ENCODE data around the gene CSNK2A1.

Gene CSNK2A1

DNA sequence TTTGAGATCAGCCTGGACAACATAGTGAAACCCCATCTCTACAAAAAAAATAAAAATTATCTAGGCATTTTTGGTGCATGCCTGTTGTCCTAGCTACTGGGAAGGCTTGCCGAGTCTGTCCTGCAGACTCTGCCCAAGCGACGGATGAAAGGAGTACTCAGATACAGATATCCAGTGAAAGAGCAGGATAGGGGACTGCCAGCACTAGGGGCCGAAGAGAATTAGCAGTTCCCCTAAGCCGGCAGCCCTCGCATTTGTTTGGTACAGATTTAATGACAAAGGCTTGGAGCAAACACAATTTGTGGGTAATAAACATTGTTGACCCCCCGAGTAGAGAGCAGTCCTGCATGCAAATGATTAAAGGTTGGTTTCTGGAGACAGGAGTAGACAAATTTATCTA, 75.8 kb downstream of the CSNK2A1 start:
- peaks cover 5 to 6% of the 10 kb centered on the region in 2 experiments for H3K4me1 ChIP-seq (ENCODE audit: control insufficient read depth in 1 of 2, insufficient read depth in 1 of 2, low read depth in 1 of 2, low read length in 1 of 2)
- H3K4me3 ChIP-seq (ENCODE audit: low read depth in 1 of 2, low read length in 1 of 2) = no peak overlapping the region
- no peaks in the 10 kb centered on the region for H3K36me3 ChIP-seq
- peaks cover 8% of the 10 kb centered on the region for H3K27me3 ChIP-seq
- no peaks in the 10 kb centered on the region for H3K9me3 ChIP-seq
- TF ChIP-seq, protein P1, sequence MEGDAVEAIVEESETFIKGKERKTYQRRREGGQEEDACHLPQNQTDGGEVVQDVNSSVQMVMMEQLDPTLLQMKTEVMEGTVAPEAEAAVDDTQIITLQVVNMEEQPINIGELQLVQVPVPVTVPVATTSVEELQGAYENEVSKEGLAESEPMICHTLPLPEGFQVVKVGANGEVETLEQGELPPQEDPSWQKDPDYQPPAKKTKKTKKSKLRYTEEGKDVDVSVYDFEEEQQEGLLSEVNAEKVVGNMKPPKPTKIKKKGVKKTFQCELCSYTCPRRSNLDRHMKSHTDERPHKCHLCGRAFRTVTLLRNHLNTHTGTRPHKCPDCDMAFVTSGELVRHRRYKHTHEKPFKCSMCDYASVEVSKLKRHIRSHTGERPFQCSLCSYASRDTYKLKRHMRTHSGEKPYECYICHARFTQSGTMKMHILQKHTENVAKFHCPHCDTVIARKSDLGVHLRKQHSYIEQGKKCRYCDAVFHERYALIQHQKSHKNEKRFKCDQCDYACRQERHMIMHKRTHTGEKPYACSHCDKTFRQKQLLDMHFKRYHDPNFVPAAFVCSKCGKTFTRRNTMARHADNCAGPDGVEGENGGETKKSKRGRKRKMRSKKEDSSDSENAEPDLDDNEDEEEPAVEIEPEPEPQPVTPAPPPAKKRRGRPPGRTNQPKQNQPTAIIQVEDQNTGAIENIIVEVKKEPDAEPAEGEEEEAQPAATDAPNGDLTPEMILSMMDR (IDR thresholded peaks at IDR 0.05) = no peak
- no peak overlapping the region for H3K27ac ChIP-seq

DNA sequence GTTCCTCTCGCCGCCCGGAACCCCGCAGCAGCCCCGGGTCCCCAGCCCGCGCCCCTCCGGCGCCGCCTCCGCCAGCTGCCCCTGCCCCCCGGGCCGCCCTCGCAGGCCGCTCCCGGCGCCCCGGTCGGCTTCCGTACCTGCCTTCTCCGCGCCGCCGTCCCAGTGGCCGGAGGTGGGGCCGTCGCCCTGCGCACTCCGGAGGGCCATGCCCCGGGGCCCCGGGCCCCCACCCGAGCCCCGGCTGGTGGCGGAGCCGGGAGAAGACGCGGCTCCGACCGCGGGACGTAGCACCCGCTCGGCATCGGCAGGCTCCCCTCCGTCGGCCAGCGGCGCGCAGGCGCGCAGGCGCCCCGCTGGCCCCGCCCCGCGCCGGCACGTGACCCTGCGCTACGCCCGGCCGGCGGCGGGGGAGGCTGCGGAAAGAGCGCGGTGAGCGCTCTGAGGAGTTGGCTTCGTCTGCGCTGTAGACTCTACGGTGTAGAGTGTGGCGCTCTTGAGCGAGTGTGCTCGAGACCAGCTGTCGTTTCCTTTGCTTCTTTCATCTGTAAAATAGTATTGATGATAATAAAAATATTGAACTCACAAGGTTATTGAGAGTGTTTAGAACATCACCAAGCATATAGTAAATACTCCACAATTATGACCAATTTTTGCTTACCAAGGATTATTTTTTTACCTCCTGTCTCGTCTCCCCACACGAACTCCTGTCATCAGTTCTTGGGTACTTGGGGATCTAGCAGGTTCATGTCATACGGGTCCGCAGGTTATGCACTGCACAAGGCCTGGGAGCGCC, 81.2 kb downstream of the CSNK2A1 start, which contains the start of gene TBC1D20:
TSS of gene TBC1D20 (minus strand) at position 335 of the 793 bp plus-strand sequence. CDS start at position 207, 128 bp downstream.
- peak within 1 kb of the TSS; percentile 91 for H3K27ac ChIP-seq
- no peaks in the 10 kb centered on the region for H3K36me3 ChIP-seq
- H3K4me1 ChIP-seq (ENCODE audit: control insufficient read depth in 1 of 2, insufficient read depth in 1 of 2, low read depth in 1 of 2, low read length in 1 of 2) = peaks cover 25 to 27% of the 10 kb centered on the region in 2 experiments
- no peaks in the 10 kb centered on the region for H3K27me3 ChIP-seq
- H3K9me3 ChIP-seq = no peaks in the 10 kb centered on the region
- peak within 1 kb of the TSS; percentile 71 to 84 for H3K4me3 ChIP-seq (ENCODE audit: low read depth in 1 of 2, low read length in 1 of 2)
- TF ChIP-seq, protein P1 (IDR thresholded peaks at IDR 0.05) = peak; percentile 38

DNA sequence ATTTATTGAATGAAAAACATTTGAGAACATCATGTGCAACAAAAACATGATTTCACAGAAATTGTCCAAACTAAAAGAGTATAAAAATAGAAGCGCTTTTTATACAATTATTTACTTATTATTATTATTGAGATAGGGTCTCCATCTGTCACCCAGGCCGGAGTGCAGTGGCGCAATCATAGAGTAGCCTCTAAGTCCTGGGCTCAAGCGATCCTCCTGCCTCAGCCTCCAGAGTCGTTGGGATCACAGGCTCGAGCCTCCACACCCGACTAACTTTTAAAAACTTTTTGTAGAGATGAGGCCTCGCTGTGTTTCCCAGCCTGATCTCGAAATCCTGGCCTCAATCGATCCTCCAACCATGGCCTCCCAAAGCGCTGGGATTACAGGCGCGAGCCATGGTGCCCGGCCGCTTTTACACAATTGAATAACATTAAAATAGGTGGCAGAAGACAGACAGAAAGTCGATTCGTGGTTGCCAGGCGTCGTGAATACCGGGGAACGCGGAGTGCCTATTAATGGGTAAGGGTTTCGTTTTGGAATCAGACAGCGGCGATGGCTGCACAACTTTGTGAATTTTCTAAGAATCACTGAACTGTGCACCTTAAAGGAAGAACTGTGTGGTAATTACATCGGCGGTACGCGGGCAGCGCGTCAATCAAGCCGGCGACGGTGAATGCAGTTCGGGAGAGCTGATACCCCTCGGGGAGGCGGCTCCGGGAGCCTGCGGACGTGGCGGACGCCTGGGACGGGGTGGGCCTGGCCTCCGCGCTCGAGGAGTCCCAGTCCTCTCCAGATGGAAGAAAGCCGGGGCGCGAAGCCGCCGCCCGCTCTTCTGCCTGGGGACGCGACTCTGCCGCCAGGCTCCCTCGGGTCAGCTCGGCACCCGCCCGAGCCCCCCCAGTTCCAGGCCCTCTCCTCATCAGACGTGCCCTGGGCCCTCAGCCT, 82.1 kb downstream of the CSNK2A1 start:
- Histone ChIP-seq H3K9me3 (no peaks in the 10 kb centered on the region), H3K27me3 (no peaks in the 10 kb centered on the region), H3K4me1 (ENCODE audit: control insufficient read depth in 1 of 2, insufficient read depth in 1 of 2, low read depth in 1 of 2, low read length in 1 of 2) (peaks cover 25 to 27% of the 10 kb centered on the region in 2 experiments), H3K36me3 (no peaks in the 10 kb centered on the region), H3K27ac (peak overlapping the region; percentile 91), H3K4me3 (ENCODE audit: low read depth in 1 of 2, low read length in 1 of 2) (peak overlapping the region; percentile 71 to 84)
- TF ChIP-seq, protein P1 (IDR thresholded peaks at IDR 0.05) = no peak

DNA sequence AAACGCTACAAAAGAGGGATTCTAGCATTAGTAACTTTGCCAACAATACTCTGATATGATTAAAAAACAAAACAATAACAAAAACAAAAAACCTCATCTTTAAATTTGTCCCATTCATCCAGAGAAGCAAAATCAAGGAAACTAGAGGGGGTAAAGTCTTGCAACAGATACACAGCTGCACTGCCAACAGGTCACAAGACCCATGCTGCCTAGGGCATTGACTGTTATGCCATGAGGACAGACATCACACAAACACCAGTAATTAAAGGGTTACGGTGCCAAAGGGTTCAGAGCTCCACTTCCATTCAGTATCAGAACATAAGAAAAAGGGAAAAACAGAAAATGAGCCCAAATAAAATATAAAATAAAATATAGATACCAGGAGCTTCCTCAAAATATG, 82.9 kb downstream of the CSNK2A1 start:
- Histone ChIP-seq H3K9me3 (no peaks in the 10 kb centered on the region), H3K27me3 (no peaks in the 10 kb centered on the region), H3K4me1 (ENCODE audit: control insufficient read depth in 1 of 2, insufficient read depth in 1 of 2, low read depth in 1 of 2, low read length in 1 of 2) (peaks cover 25 to 27% of the 10 kb centered on the region in 2 experiments), H3K4me3 (ENCODE audit: low read depth in 1 of 2, low read length in 1 of 2) (no peak overlapping the region), H3K36me3 (no peaks in the 10 kb centered on the region), H3K27ac (no peak overlapping the region)
- TF ChIP-seq, protein P1 (IDR thresholded peaks at IDR 0.05) = no peak

DNA sequence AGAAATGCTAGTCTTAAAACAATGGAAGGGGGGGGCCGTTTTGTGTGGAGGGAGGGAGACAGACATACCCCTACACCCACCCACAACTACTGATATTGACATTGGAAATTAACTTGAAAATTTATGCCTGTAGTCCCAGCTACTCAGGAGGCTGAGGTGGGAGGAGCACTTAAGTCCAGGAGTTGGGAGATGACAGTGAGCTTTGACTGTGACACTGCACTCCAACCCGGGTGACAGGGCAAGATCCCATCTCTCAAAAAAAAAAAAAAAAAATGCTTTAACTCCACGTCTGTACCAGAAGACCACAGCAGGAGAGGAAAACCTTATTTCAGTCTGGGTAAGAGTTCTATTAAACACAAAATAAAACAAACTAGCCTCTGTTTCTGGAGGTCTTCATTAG, 83.4 kb downstream of the CSNK2A1 start:
- TF ChIP-seq, protein P1 (IDR thresholded peaks at IDR 0.05) = no peak
- H3K4me1 ChIP-seq (ENCODE audit: control insufficient read depth in 1 of 2, insufficient read depth in 1 of 2, low read depth in 1 of 2, low read length in 1 of 2) = peaks cover 25 to 27% of the 10 kb centered on the region in 2 experiments
- H3K27ac ChIP-seq = no peak overlapping the region
- no peaks in the 10 kb centered on the region for H3K27me3 ChIP-seq
- no peak overlapping the region for H3K4me3 ChIP-seq (ENCODE audit: low read depth in 1 of 2, low read length in 1 of 2)
- no peaks in the 10 kb centered on the region for H3K9me3 ChIP-seq
- H3K36me3 ChIP-seq = no peaks in the 10 kb centered on the region

Measured in neutrophil (primary cell).